ENCODE results near the gene MORN1. TPM values are rescaled to one million over a fixed set of nuclear protein-coding genes. Genes with fewer than 3 reads are reported as not detected.

MORN1 gene
- total and polyA plus RNA-seq, 4 donors = 2.3 to 6.9 (median 3.6) TPM

DNA sequence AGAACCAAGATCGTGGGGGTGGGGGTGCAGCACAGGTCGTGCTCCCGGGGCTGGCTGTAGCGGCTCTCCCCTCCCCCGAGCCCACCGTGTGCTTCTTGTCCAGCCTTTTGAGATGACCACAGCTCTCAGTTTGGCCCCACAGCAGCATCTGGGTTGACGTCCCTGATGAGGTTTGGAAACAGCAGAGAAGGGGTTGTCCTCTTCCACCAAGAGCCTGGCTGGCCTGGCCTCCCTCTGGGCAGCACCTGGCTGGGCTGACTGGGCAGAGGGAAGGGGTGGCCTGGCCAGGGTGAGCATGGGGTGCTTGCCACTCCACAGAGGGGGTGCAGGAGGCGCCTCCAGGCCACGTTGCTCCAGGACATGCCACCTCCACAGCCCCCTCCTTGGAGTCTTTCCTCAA is 101.7 kb downstream of the MORN1 start:
- no peak for DNase-seq (ENCODE audit: low spot score)

DNA sequence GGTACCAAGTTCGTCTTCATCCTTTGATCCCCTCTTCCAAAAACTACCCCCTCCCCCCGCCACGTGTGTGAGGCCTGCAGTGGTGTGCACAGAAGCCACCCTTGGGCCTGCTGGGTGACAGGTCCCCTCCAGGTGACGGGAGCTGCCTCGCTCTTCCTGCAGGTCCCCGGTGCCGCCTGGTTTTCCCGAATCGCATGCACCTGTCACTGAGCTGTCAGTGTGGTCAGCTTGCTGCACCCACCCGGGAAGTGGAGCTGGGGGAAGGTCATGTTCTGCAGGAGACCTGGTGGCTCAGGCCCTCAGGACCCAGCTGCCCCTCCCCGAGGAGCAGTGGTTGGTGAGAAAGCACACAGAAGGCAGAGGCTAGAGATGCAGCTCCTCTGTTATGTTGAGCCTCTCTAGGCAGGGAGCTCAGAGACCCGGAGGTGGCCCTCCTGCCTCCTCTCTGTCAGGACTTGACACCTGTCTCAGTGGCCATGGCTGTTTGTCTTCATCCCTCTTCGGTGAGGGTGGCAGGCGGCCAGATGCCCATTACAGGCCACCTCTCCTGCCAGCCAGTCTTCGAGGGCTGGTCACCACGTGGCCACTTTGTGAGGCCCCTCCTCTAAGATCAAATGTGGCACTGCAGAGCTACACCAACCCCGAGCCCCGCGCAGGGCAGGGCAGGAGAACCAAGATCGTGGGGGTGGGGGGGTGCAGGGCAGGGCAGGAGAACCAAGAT is 102.4 kb downstream of the MORN1 start:
- 86% methylated on average over 20 of the region's 20 CpGs for WGBS
- Histone ChIP-seq H3K36me3 (ENCODE audit: control insufficient read depth in 4 of 4, insufficient read depth in 3 of 4, low read depth in 1 of 4, low read length in 3 of 4) (peaks cover 0 to 1% (median 0%) of the 10 kb centered on the region in 4 donors), H3K27ac (ENCODE audit: low read depth in 1 of 2, low read length in 2 of 2) (no peak overlapping the region), H3K4me3 (ENCODE audit: low read depth in 1 of 3, low read length in 3 of 3) (no peak overlapping the region), H3K9ac (ENCODE audit: low read depth in 1 of 2, low read length in 2 of 2) (no peak overlapping the region), H3K4me1 (ENCODE audit: control insufficient read depth in 4 of 4, insufficient read depth in 4 of 4, low read length in 3 of 4) (peaks cover 26 to 62% (median 46%) of the 10 kb centered on the region in 4 donors), H3K27me3 (ENCODE audit: control insufficient read depth in 4 of 4, insufficient read depth in 4 of 4, low read length in 3 of 4) (no peaks in the 10 kb centered on the region), H3K9me3 (ENCODE audit: control insufficient read depth in 4 of 4, low read length in 3 of 4) (no peaks in the 10 kb centered on the region)
- DNase-seq (ENCODE audit: low spot score) = no peak
- TF ChIP-seq, protein P1, sequence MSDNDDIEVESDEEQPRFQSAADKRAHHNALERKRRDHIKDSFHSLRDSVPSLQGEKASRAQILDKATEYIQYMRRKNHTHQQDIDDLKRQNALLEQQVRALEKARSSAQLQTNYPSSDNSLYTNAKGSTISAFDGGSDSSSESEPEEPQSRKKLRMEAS (IDR thresholded peaks at IDR 0.05) = no peak
- TF ChIP-seq, protein P2, sequence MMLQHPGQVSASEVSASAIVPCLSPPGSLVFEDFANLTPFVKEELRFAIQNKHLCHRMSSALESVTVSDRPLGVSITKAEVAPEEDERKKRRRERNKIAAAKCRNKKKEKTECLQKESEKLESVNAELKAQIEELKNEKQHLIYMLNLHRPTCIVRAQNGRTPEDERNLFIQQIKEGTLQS (IDR thresholded peaks at IDR 0.05) = no peak
- TF ChIP-seq FOXA2 (IDR thresholded peaks at IDR 0.05) (no peak), SP1 (IDR thresholded peaks at IDR 0.05) (no peak), GABPA (IDR thresholded peaks at IDR 0.05 in 1 of 2, conservative IDR thresholded peaks at IDR 0.05 in 1 of 2) (no peak), TAF1 (conservative IDR thresholded peaks at IDR 0.05) (no peak)

More for the DNA sequence above, 101.7 kb downstream of the MORN1 start:
- H3K27me3 ChIP-seq (ENCODE audit: control insufficient read depth in 4 of 4, insufficient read depth in 4 of 4, low read length in 3 of 4) = no peaks in the 10 kb centered on the region
- TF ChIP-seq RAD21 (IDR thresholded peaks at IDR 0.05) (no peak), FOXA1 (IDR thresholded peaks at IDR 0.05) (no peak), NR2F2 (IDR thresholded peaks at IDR 0.05) (no peak)
- no peak overlapping the region for H3K9ac ChIP-seq (ENCODE audit: low read depth in 1 of 2, low read length in 2 of 2)
- peaks cover 21 to 61% (median 40%) of the 10 kb centered on the region in 4 donors for H3K4me1 ChIP-seq (ENCODE audit: control insufficient read depth in 4 of 4, insufficient read depth in 4 of 4, low read length in 3 of 4)
- H3K36me3 ChIP-seq (ENCODE audit: control insufficient read depth in 4 of 4, insufficient read depth in 3 of 4, low read depth in 1 of 4, low read length in 3 of 4) = peaks cover 0 to 1% (median 0%) of the 10 kb centered on the region in 4 donors
- no peak overlapping the region for H3K4me3 ChIP-seq (ENCODE audit: low read depth in 1 of 3, low read length in 3 of 3)
- peak overlapping the region in 1 of 2 donors; percentile 47 for H3K27ac ChIP-seq (ENCODE audit: low read depth in 1 of 2, low read length in 2 of 2)
- H3K9me3 ChIP-seq (ENCODE audit: control insufficient read depth in 4 of 4, low read length in 3 of 4) = no peaks in the 10 kb centered on the region
- WGBS = 74% methylated on average over 9 of the region's 9 CpGs

DNA sequence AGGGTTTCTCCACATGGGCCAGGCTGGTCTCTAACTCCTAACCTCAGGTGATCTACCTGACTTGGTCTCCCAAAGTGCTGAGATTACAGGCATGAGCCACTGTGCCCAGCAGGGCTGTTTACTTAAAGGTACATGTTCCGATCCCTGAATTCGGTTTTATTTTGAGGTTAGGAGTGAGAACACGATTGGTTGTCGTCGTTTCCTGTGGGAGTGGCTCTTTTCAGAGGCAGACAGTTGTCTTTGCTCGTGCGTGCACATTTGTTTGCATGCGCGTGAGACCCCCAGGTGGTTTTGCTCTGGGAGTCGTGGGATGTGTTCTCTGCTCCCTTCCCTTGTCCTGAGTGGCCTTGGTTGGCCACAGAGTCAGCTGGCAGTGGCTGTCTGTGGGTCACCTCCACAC is 103.0 kb downstream of the MORN1 start:
- DNase-seq (ENCODE audit: low spot score) = no peak
- H3K4me1 ChIP-seq (ENCODE audit: control insufficient read depth in 4 of 4, insufficient read depth in 4 of 4, low read length in 3 of 4) = peaks cover 29 to 65% (median 51%) of the 10 kb centered on the region in 4 donors
- H3K36me3 ChIP-seq (ENCODE audit: control insufficient read depth in 4 of 4, insufficient read depth in 3 of 4, low read depth in 1 of 4, low read length in 3 of 4) = peaks cover 0 to 1% (median 0%) of the 10 kb centered on the region in 4 donors
- TF ChIP-seq JUND (IDR thresholded peaks at IDR 0.05) = no peak
- 87% methylated on average over 10 of the region's 10 CpGs for WGBS
- H3K9ac ChIP-seq (ENCODE audit: low read depth in 1 of 2, low read length in 2 of 2) = no peak overlapping the region
- no peak overlapping the region for H3K27ac ChIP-seq (ENCODE audit: low read depth in 1 of 2, low read length in 2 of 2)
- H3K27me3 ChIP-seq (ENCODE audit: control insufficient read depth in 4 of 4, insufficient read depth in 4 of 4, low read length in 3 of 4) = no peaks in the 10 kb centered on the region
- H3K9me3 ChIP-seq (ENCODE audit: control insufficient read depth in 4 of 4, low read length in 3 of 4) = no peaks in the 10 kb centered on the region
- no peak overlapping the region for H3K4me3 ChIP-seq (ENCODE audit: low read depth in 1 of 3, low read length in 3 of 3)

DNA sequence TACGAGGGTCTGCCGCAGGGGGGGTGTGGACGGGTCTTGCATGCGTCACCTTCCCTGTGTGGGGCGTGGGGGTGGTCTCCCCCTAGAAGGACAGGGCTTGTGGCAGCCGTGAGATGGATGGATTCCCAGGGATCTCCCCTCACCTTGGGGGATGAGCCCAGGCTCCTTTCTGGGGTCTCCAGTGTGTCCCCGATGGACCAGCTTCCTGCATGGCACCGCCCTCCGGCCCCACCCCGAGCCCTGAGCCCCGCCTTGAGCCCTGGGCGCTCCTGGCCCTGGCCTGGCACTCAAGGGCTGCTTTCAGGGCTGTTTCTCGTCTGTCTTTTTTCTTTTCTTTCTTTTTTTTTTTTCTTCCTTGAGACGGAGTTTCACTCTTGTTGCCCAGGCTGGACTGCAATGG is 103.7 kb downstream of the MORN1 start:
- H3K36me3 ChIP-seq (ENCODE audit: control insufficient read depth in 4 of 4, insufficient read depth in 3 of 4, low read depth in 1 of 4, low read length in 3 of 4) = peaks cover 0 to 1% (median 0%) of the 10 kb centered on the region in 4 donors
- no peak overlapping the region for H3K27ac ChIP-seq (ENCODE audit: low read depth in 1 of 2, low read length in 2 of 2)
- WGBS = 96% methylated on average over 14 of the region's 14 CpGs

More for the DNA sequence above, 103.7 kb downstream of the MORN1 start:
- Histone ChIP-seq H3K27me3 (ENCODE audit: control insufficient read depth in 4 of 4, insufficient read depth in 4 of 4, low read length in 3 of 4) (no peaks in the 10 kb centered on the region), H3K9me3 (ENCODE audit: control insufficient read depth in 4 of 4, low read length in 3 of 4) (no peaks in the 10 kb centered on the region), H3K9ac (ENCODE audit: low read depth in 1 of 2, low read length in 2 of 2) (no peak overlapping the region), H3K4me3 (ENCODE audit: low read depth in 1 of 3, low read length in 3 of 3) (no peak overlapping the region), H3K4me1 (ENCODE audit: control insufficient read depth in 4 of 4, insufficient read depth in 4 of 4, low read length in 3 of 4) (peaks cover 26 to 67% (median 48%) of the 10 kb centered on the region in 4 donors)
- TF ChIP-seq NR2F2 (IDR thresholded peaks at IDR 0.05) (no peak), GABPA (IDR thresholded peaks at IDR 0.05 in 1 of 2, conservative IDR thresholded peaks at IDR 0.05 in 1 of 2) (no peak)
- no peak for DNase-seq (ENCODE audit: low spot score)

Data from liver (tissue), 9 donors.